GM21423 (cell line): ENCODE measurements around the gene LRP5.

Experiments used
- ATAC-seq: cut with Tn5 transposase; IDR thresholded peaks from one replicate; pipeline ENCODE4 v1.9.1; 2021; ENCODE audit warnings: mild to moderate bottlenecking, moderate library complexity; ENCODE audit not compliant: unreplicated experiment

Gene LRP5

DNA sequence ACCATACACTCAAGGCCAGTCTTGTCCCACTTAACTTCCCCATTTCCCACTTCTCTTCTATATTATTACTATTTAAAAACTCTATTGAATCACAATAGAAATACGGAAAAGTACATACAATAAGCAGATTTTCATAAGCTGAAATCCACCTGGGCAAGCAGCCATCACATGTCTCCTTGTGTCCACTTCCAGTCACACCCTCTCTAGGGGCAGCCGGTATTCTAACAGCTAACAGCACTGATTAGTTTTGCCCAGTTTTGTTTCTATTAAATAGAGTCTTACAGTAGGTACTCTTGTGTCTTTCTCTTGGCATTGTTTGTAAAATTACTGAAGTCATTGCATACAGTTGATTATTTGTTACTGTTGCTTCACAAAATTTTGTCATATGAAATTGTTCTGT lies 185.9 kb downstream of the LRP5 start:
- ATAC-seq = no peak
